Lower leg skin (tissue), 4 donors: ENCODE results near the gene MGAT3. TPM values are rescaled to one million over a fixed set of nuclear protein-coding genes. Genes with fewer than 3 reads are reported as not detected.

Source experiments
- DNase-seq, 2 donors: peaks; one replicate each; pipeline ENCODE4 v3.0.0-alpha.2; 2019; ENCODE audit warnings: low spot score in 2 of 2
- H3K4me3 ChIP-seq: fragments of 200-600 bp; sonication (generic); 2 replicates; pipeline ENCODE4 v1.5.1; 2017; ENCODE audit warnings: mild to moderate bottlenecking, low read depth; ENCODE audit not compliant: poor library complexity, severe bottlenecking
- CTCF ChIP-seq, 3 donors: fragments of 450-650 bp; IDR thresholded peaks; one replicate each; pipeline ENCODE4 v1.5.1; 2016; ENCODE audit warnings: antibody characterized with exemption in 3 of 3, mild to moderate bottlenecking in 3 of 3, moderate library complexity in 2 of 3
- POLR2A ChIP-seq, 2 donors: fragments of 450-650 bp; IDR thresholded peaks; one replicate each; pipeline ENCODE4 v1.6.1; 2016 to 2017; ENCODE audit warnings: antibody characterized with exemption in 2 of 2, mild to moderate bottlenecking in 1 of 2, moderate library complexity in 1 of 2
- WGBS, 2 donors: methylation state at CpG; one replicate each; pipeline ENCODE4 v1.1.5; 2018; 5-methylcytosine and 5-hydroxymethylcytosine counted together
- intact Hi-C: fragments of 100-400 bp; cut with DNase I; formaldehyde crosslinking; loops from one replicate; pipeline ENCODE4 v1.15.0; 2023; ENCODE audit warnings: low total_unique reads
- total RNA-seq, 4 donors: library from RNA; depleted of rRNA; stranded (reverse); fragments of >200 nt; gene quantifications; one replicate each; pipeline ENCODE4 v1.1.0, GENCODE V29; 2016

The MGAT3 gene
- total RNA-seq, 4 donors from 2014 or later = 1.2 to 5.5 (median 3.2) TPM

GRCh38 chr22:39510529-39511149, 53.8 kb downstream of the MGAT3 start:
- 92 to 95% methylated on average over 4 of the region's 4 CpGs for whole genome bisulfite sequencing, 2 donors
- intact Hi-C loops = no loop called here
- no peak for DNase-seq
- TF ChIP-seq POLR2A (IDR thresholded peaks at IDR 0.05) (no peak), CTCF (IDR thresholded peaks at IDR 0.05) (no peak)
- H3K4me3 ChIP-seq = no peak overlapping the region

GRCh38 chr22:39511226-39511625, 54.4 kb downstream of the MGAT3 start:
- H3K4me3 ChIP-seq = no peak overlapping the region
- no peak for DNase-seq
- no peak for TF ChIP-seq CTCF (IDR thresholded peaks at IDR 0.05)
- TF ChIP-seq POLR2A (IDR thresholded peaks at IDR 0.05) = no peak
- intact Hi-C loops = no loop called here
- WGBS, 2 donors = 92% methylated on average over 13 of the region's 13 CpGs

- intact Hi-C loops = no loop called here
- 78 to 86% methylated on average over 8 to 10 of the region's 10 CpGs for WGBS, 2 donors
- no peak overlapping the region for H3K4me3 ChIP-seq
- TF ChIP-seq POLR2A (IDR thresholded peaks at IDR 0.05) = no peak
- no peak for TF ChIP-seq CTCF (IDR thresholded peaks at IDR 0.05)
- no peak for DNase-seq
Observed at GRCh38 chr22:39512026-39512425, 55.2 kb downstream of the MGAT3 start.

- 87 to 89% methylated on average over 16 to 18 of the region's 18 CpGs for WGBS, 2 donors
- no peak for DNase-seq
- intact Hi-C loops = no loop called here
- TF ChIP-seq CTCF (IDR thresholded peaks at IDR 0.05) (no peak), POLR2A (IDR thresholded peaks at IDR 0.05) (no peak)
- H3K4me3 ChIP-seq = no peak overlapping the region
Observed at GRCh38 chr22:39513791-39514190, 57.0 kb downstream of the MGAT3 start.

GRCh38 chr22:39514373-39514973, 57.7 kb downstream of the MGAT3 start:
- no peak for DNase-seq

More at GRCh38 chr22:39514373-39514973, 57.7 kb downstream of the MGAT3 start:
- TF ChIP-seq POLR2A (IDR thresholded peaks at IDR 0.05) (no peak), CTCF (IDR thresholded peaks at IDR 0.05) (no peak)
- intact Hi-C loops = no loop called here
- H3K4me3 ChIP-seq = no peak overlapping the region
- WGBS, 2 donors = 36 to 44% methylated on average over 8 of the region's 8 CpGs
